H1 (cell line): ENCODE data around the gene OTX2. TPM values are rescaled to one million over a fixed set of nuclear protein-coding genes. Genes with fewer than 3 reads are reported as not detected.

ENCODE experiments used
- CTCF ChIA-PET: fragments of 300-600 bp; sonication (Branson Sonifier 250); formaldehyde crosslinking; loops from one replicate; lab custom pipeline; 2021; ENCODE audit not compliant: partially characterized antibody; lab: Charles Lee
- POLR2A ChIA-PET: fragments of 300-600 bp; sonication (Branson Sonifier 250); formaldehyde crosslinking; loops from one replicate; lab custom pipeline; 2021; ENCODE audit warnings: inconsistent platforms; ENCODE audit not compliant: partially characterized antibody; lab: Charles Lee
- DNase-seq, 2 experiments: peaks; one replicate each; pipeline versions ENCODE4 v3.0.0 to v3.0.0-alpha.2; 2010 to 2022; ENCODE audit warnings: low spot score in 2 of 2, low read depth in 1 of 2, mixed read lengths in 1 of 2
- FAIRE-seq: peaks from 2 replicates; lab custom pipeline; 2011; peaks lifted over from hg19 to GRCh38; lab: Jason Lieb, UNC
- H2AFZ ChIP-seq: 2 replicates; pipeline ENCODE4 v1.8.1; 2012; ENCODE audit warnings: low read length, inconsistent platforms
- H2AK5ac ChIP-seq: 2 replicates; pipeline ENCODE4 v1.6.1; 2013; ENCODE audit warnings: low read depth, low read length
- H2BK120ac ChIP-seq: replicated peaks from 2 replicates; pipeline ENCODE3; 2013; ENCODE audit warnings: low read depth, low read length, inconsistent platforms
- H2BK12ac ChIP-seq: 2 replicates; pipeline ENCODE4 v1.6.1; 2013; ENCODE audit warnings: low read depth, low read length
- H2BK15ac ChIP-seq: 2 replicates; pipeline ENCODE4 v1.6.1; 2013; ENCODE audit warnings: low read length
- H2BK20ac ChIP-seq: 2 replicates; pipeline ENCODE4 v1.6.1; 2013; ENCODE audit warnings: low read length
- H2BK5ac ChIP-seq: 2 replicates; pipeline ENCODE4 v1.6.1; 2013; ENCODE audit warnings: low read depth, low read length
- H3K14ac ChIP-seq: 2 replicates; pipeline ENCODE4 v1.6.1; 2013; ENCODE audit warnings: inconsistent platforms; ENCODE audit not compliant: insufficient read length
- H3K18ac ChIP-seq: 2 replicates; pipeline ENCODE4 v1.6.1; 2013; ENCODE audit warnings: low read length; ENCODE audit errors: extremely low read depth
- H3K23ac ChIP-seq: 2 replicates; pipeline ENCODE4 v1.6.1; 2013; ENCODE audit warnings: inconsistent platforms; ENCODE audit not compliant: insufficient read length
- H3K23me2 ChIP-seq: 2 replicates; pipeline ENCODE4 v1.6.1; 2013; ENCODE audit warnings: low read depth, low read length
- H3K27ac ChIP-seq: 2 replicates; pipeline ENCODE4 v1.6.1; 2011; ENCODE audit warnings: low read depth, low read length, inconsistent platforms
- H3K27me3 ChIP-seq, 4 experiments: replicated peaks in 1 of 4; 1 replicate in 1 of 4; 2 replicates in 3 of 4; pipeline versions ENCODE4 v1.6.1 to v1.8.1; 2011 to 2013; ENCODE audit warnings: low read length in 3 of 4, mild to moderate bottlenecking in 3 of 4, inconsistent platforms in 2 of 4, mixed read lengths in 2 of 4, moderate library complexity in 1 of 4; ENCODE audit not compliant: control insufficient read depth in 3 of 4, insufficient read depth in 3 of 4; ENCODE audit errors: extremely low read depth in 1 of 4
- H3K36me3 ChIP-seq, 4 experiments: 2 replicates each; pipeline versions ENCODE4 v1.6.1 to v1.8.1; 2011 to 2013; ENCODE audit warnings: mild to moderate bottlenecking in 4 of 4, low read length in 3 of 4, moderate library complexity in 2 of 4, control low read depth in 1 of 4, inconsistent platforms in 1 of 4; ENCODE audit not compliant: insufficient read depth in 4 of 4, control insufficient read depth in 2 of 4
- H3K4ac ChIP-seq: replicated peaks from 2 replicates; pipeline ENCODE3; 2013; ENCODE audit warnings: low read length, low read depth, mixed read lengths, inconsistent platforms; ENCODE audit not compliant: insufficient read length
- H3K4me1 ChIP-seq, 4 experiments: replicated peaks in 1 of 4; 1 replicate in 1 of 4; 2 replicates in 3 of 4; pipeline versions ENCODE4 v1.6.1 to v1.8.1; 2011 to 2013; ENCODE audit warnings: low read length in 3 of 4, inconsistent platforms in 2 of 4, mixed read lengths in 1 of 4; ENCODE audit not compliant: insufficient read depth in 4 of 4, control insufficient read depth in 3 of 4
- H3K4me2 ChIP-seq, 2 experiments: 2 replicates each; pipeline versions ENCODE4 v1.6.1 to v1.8.1; 2011 to 2013; ENCODE audit warnings: low read depth in 2 of 2, low read length in 2 of 2, control low read depth in 1 of 2, inconsistent platforms in 1 of 2, mild to moderate bottlenecking in 1 of 2; ENCODE audit not compliant: insufficient read depth in 1 of 2
- H3K4me3 ChIP-seq, 4 experiments: fragments of 200-600, 300-600 bp in 1 of 4; sonication (generic), shearing (Covaris generic), sonication (Bioruptor Twin) in 1 of 4; 2 replicates each; pipeline versions ENCODE4 v1.5.1 to v1.8.1; 2011 to 2016; ENCODE audit warnings: low read length in 4 of 4, low read depth in 3 of 4, control low read depth in 2 of 4, inconsistent platforms in 2 of 4, mild to moderate bottlenecking in 2 of 4, mixed read lengths in 1 of 4, moderate library complexity in 1 of 4; ENCODE audit not compliant: insufficient read depth in 2 of 4; ENCODE audit errors: extremely low read depth in 1 of 4
- H3K56ac ChIP-seq: replicated peaks from 2 replicates; pipeline ENCODE3; 2013; ENCODE audit warnings: low read depth, mild to moderate bottlenecking, mixed read lengths, low read length, inconsistent platforms; ENCODE audit not compliant: insufficient read length
- H3K79me1 ChIP-seq: 2 replicates; pipeline ENCODE4 v1.6.1; 2013; ENCODE audit warnings: low read depth, low read length, control low read depth
- H3K79me2 ChIP-seq, 2 experiments: 2 replicates each; pipeline versions ENCODE4 v1.6.1 to v1.8.1; 2012 to 2013; ENCODE audit warnings: low read length in 2 of 2, mild to moderate bottlenecking in 2 of 2, inconsistent platforms in 1 of 2; ENCODE audit not compliant: insufficient read depth in 2 of 2, control insufficient read depth in 1 of 2
- H3K9ac ChIP-seq, 4 experiments: replicated peaks in 1 of 4; 1 replicate in 1 of 4; 2 replicates in 3 of 4; pipeline versions ENCODE4 v1.6.1 to v1.8.1; 2011 to 2013; ENCODE audit warnings: low read depth in 3 of 4, low read length in 3 of 4, control low read depth in 2 of 4, mild to moderate bottlenecking in 2 of 4, moderate library complexity in 2 of 4, inconsistent platforms in 1 of 4; ENCODE audit errors: extremely low read depth in 1 of 4
- H3K9me3 ChIP-seq, 2 experiments: 2 replicates each; pipeline versions ENCODE4 v1.6.1 to v1.8.1; 2012 to 2013; ENCODE audit warnings: mild to moderate bottlenecking in 2 of 2, moderate library complexity in 2 of 2, control low read depth in 1 of 2, inconsistent platforms in 1 of 2, low read depth in 1 of 2, low read length in 1 of 2, mixed read lengths in 1 of 2; ENCODE audit not compliant: insufficient read depth in 2 of 2
- H4K20me1 ChIP-seq, 2 experiments: replicated peaks in 1 of 2; 2 replicates each; pipeline versions ENCODE3 to v1.8.1; 2011 to 2013; ENCODE audit warnings: inconsistent platforms in 2 of 2, low read length in 2 of 2, mild to moderate bottlenecking in 1 of 2; ENCODE audit not compliant: insufficient read depth in 2 of 2, control insufficient read depth in 1 of 2
- H4K5ac ChIP-seq: 2 replicates; pipeline ENCODE4 v1.6.1; 2013; ENCODE audit warnings: low read length, low read depth, mixed read lengths, inconsistent platforms; ENCODE audit not compliant: insufficient read length
- H4K8ac ChIP-seq: 2 replicates; pipeline ENCODE4 v1.8.0; 2013; ENCODE audit warnings: mild to moderate bottlenecking, moderate library complexity, low read length, inconsistent platforms; ENCODE audit not compliant: insufficient read depth; ENCODE audit errors: extremely low read depth
- H4K91ac ChIP-seq: replicated peaks from 2 replicates; pipeline ENCODE3; 2013; ENCODE audit warnings: low read length, mixed read lengths, inconsistent platforms; ENCODE audit not compliant: insufficient read length
- E2F6 ChIP-seq: IDR thresholded peaks from 2 replicates; pipeline ENCODE4 v1.6.1; 2012; ENCODE audit warnings: inconsistent platforms
- EP300 ChIP-seq, 2 experiments: IDR thresholded peaks; 1 replicate in 1 of 2; 2 replicates in 1 of 2; pipeline ENCODE4 v1.6.1; 2011 to 2012; ENCODE audit warnings: low read depth in 2 of 2, low read length in 2 of 2, mild to moderate bottlenecking in 2 of 2, borderline replicate concordance in 1 of 2, inconsistent platforms in 1 of 2, moderate library complexity in 1 of 2
- EZH2 ChIP-seq: fragments of 200-600 bp; sonication (generic); IDR thresholded peaks from 2 replicates; pipeline ENCODE4 v1.7.1; 2012; ENCODE audit warnings: low read depth, mild to moderate bottlenecking, moderate library complexity, low read length, inconsistent platforms; ENCODE audit not compliant: severe bottlenecking
- KDM4A ChIP-seq: IDR thresholded peaks from one replicate; pipeline ENCODE4 v1.7.1; 2012; ENCODE audit warnings: low read depth, mild to moderate bottlenecking, moderate library complexity, low read length, inconsistent platforms; ENCODE audit not compliant: severe bottlenecking
- PHF8 ChIP-seq: fragments of 200-600 bp; sonication (generic); conservative IDR thresholded peaks from 2 replicates; pipeline ENCODE4 v1.7.1; 2012; ENCODE audit warnings: low read depth, mild to moderate bottlenecking, inconsistent platforms, low read length, moderate library complexity
- RNF2 ChIP-seq: fragments of 200-900, 300-1000 bp; sonication (generic); IDR thresholded peaks from 2 replicates; pipeline ENCODE4 v1.7.1; 2016; ENCODE audit warnings: borderline replicate concordance, low read depth, mild to moderate bottlenecking, antibody characterized with exemption, low read length; ENCODE audit not compliant: poor library complexity, severe bottlenecking; ENCODE audit errors: missing control alignments
- SUZ12 ChIP-seq: fragments of 200-600 bp; sonication (generic); IDR thresholded peaks from 2 replicates; pipeline ENCODE4 v1.6.1; 2012; ENCODE audit warnings: mild to moderate bottlenecking, inconsistent platforms, low read length, moderate library complexity, mixed read lengths
- WGBS, 2 experiments: shearing (Covaris generic) in 1 of 2; methylation state at CpG; one replicate each; pipeline versions ENCODE4 v1.1.6 to v1.1.7; 2013 to 2015; ENCODE audit warnings: low lambda C conversion rate in 2 of 2, mixed read lengths in 2 of 2, inconsistent platforms in 1 of 2, low coverage in 1 of 2, missing lambda C conversion rate in 1 of 2; ENCODE audit not compliant: insufficient replicate concordance in 2 of 2, insufficient coverage in 1 of 2, insufficient read length in 1 of 2; ENCODE audit errors: extremely low coverage in 1 of 2, missing lambda C conversion rate in 1 of 2; 5-methylcytosine and 5-hydroxymethylcytosine counted together
- polyA plus RNA-seq, 7 experiments: library from polyadenylated mRNA; depleted of rRNA in 3 of 7; stranded (reverse) in 5 of 7; unstranded in 2 of 7; fragments of >200 nt in 5 of 7; fragments of 200-250 nt in 2 of 7; gene quantifications; 1 replicate in 5 of 7; 2 replicates in 1 of 7; 4 replicates in 1 of 7; pipeline versions ENCODE4 v1.2.1 to v1.2.3, GENCODE V29; 2011 to 2013; ENCODE audit warnings: missing spikeins in 2 of 7, mixed read lengths in 2 of 7
- total RNA-seq: library from RNA; stranded (reverse); fragmentation: NEBNext Ultra II Directional; extraction: Animal tissue kit (Norgen Biotek cat#: 25700); gene quantifications from 2 replicates; pipeline ENCODE4 v1.2.1, GENCODE V29; 2021

OTX2 gene
- total and polyA plus RNA-seq, 2 of the 8 experiments (the other 6 are each of a cell fraction or from before 2014, with no cell fraction given) = 33.9 to 155 TPM

- Histone ChIP-seq H4K91ac (peak overlapping the region; percentile 14), H3K4me3 (peak overlapping the region; percentile 65 to 90 (median 81)), H3K9me3 (no peaks in the 10 kb centered on the region), H2BK12ac (peak overlapping the region; percentile 62; the same call in 1 of the 2 replicates), H3K4me1 (peaks cover 12 to 28% (median 22%) of the 10 kb centered on the region in 4 experiments), H3K56ac (peak overlapping the region; percentile 10), H3K36me3 (peaks cover 0 to 10% (median 1%) of the 10 kb centered on the region in 4 experiments; a peak in 3 of 8 replicates), H2BK15ac (peak overlapping the region; percentile 89; the same call in 1 of the 2 replicates), H3K14ac (no peak overlapping the region), H3K79me1 (no peaks in the 10 kb centered on the region), H3K79me2 (peaks cover 5 to 29% of the 10 kb centered on the region in 2 experiments; a peak in 3 of 4 replicates), H2AFZ (no peak overlapping the region), H3K4me2 (peak overlapping the region; percentile 75 to 87), H2BK5ac (no peak overlapping the region; the same call in 1 of the 2 replicates), H3K9ac (peak overlapping the region in 3 of 4 experiments; percentile 48 to 60 (median 49); a peak in 4 of 7 replicates), H2BK20ac (no peak overlapping the region), H4K20me1 (peaks cover 0 to 3% of the 10 kb centered on the region in 2 experiments), H3K23ac (no peak overlapping the region), H4K8ac (peak overlapping the region; percentile 92; the same call in 1 of the 2 replicates), H2BK120ac (peak overlapping the region; percentile 85), H3K27ac (no peak overlapping the region), H3K23me2 (peaks cover 26% of the 10 kb centered on the region), H4K5ac (no peak overlapping the region), H3K18ac (peak overlapping the region; percentile 84), H3K4ac (peak overlapping the region; percentile 65), H3K27me3 (peaks cover 22 to 72% (median 58%) of the 10 kb centered on the region in 4 experiments; a peak in 6 of 7 replicates), H2AK5ac (peak overlapping the region; percentile 28; the same call in 1 of the 2 replicates)
- ChIA-PET POLR2A (interaction anchor here (0.6 to 8.7 kb wide), 7 partner anchors 8 to 133 kb away, joined by 3 to 71 read pairs (median 3); no protein-coding TSS in a partner anchor), CTCF (no interaction called here)
- 1% methylated on average over 52 of the region's 63 CpGs; no CpG with 5 or more reads in 1 of the 2 experiments for WGBS, 2 experiments
- no peak for FAIRE-seq
- peak in 1 of 2 experiments; percentile 68 for DNase-seq
- TF ChIP-seq KDM4A (peak; percentile 75), SUZ12 (peak; percentile 81), EP300 (IDR thresholded peaks at IDR 0.05; ENCODE audit: borderline replicate concordance in 1 of 2, low read depth in 2 of 2, low read length in 2 of 2) (no peak), E2F6 (0 out of 2 replicates have a peak, but pooled peaks have one; percentile 2), EZH2 (peak; percentile 72), RNF2 (peak; percentile 83), PHF8 (0 out of 2 replicates have a peak, but pooled peaks have one; percentile 22)
Observed at GRCh38 chr14:56809270-56810146, 771 bp downstream of the OTX2 start.
